NCI-H187 (cell line): Measurements from ENCODE around the gene CLEC2B.

Experiments
- DNase-seq, 2 experiments: peaks; one replicate each; lab custom pipeline; 2025; lab: John Stamatoyannopoulos, UW

CLEC2B gene

DNA sequence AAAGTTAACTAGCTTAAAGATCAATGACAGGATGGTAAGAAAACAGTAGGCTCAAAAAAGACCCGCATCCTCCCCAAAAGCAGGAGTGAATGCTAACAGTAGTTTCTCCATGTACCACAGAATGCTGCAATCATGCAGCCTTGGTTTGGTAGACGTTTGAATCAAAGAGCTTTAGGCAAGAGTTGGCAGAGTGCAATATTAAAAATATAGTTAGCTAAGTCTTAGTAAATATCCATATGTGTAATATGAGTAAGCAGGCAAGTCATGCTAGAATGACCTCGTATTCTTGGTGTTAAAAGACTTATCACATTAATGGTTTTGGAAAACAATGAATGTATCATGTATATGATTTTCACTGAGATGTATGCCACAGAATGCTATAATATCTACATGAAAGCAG lies 60.6 kb downstream of the CLEC2B start:
- DNase-seq, result no peak

GRCh38 chr12:9806714-9807113 lies 62.4 kb downstream of the CLEC2B start:
- no peak for DNase-seq

- DNase-seq, result no peak
These were observed 63.3 kb downstream of the CLEC2B start for GRCh38 chr12:9805883-9806282.
